Uterus (tissue), 4 donors: ENCODE measurements around the gene EMX2. TPM values are rescaled to one million over a fixed set of nuclear protein-coding genes. Genes with fewer than 3 reads are reported as not detected.

ENCODE experiments used
- DNase-seq, 2 donors: peaks; one replicate each; pipeline ENCODE4 v3.0.0-alpha.2; 2019 to 2020
- H3K27ac ChIP-seq, 2 donors: fragments of 200-600 bp; sonication (generic); 1 replicate in 1 of 2; 2 replicates in 1 of 2; pipeline ENCODE4 v1.5.1; 2016 to 2018
- H3K27me3 ChIP-seq, 2 donors: fragments of 200-600 bp; sonication (generic); one replicate each; pipeline ENCODE4 v1.5.1; 2018 to 2019; ENCODE audit warnings: control low read depth in 1 of 2
- H3K36me3 ChIP-seq, 2 donors: fragments of 200-600 bp; sonication (generic); one replicate each; pipeline ENCODE4 v1.5.1; 2019; ENCODE audit warnings: control low read depth in 1 of 2
- H3K4me1 ChIP-seq, 2 donors: fragments of 200-600 bp; sonication (generic); one replicate each; pipeline ENCODE4 v1.5.1; 2018 to 2019; ENCODE audit warnings: control low read depth in 1 of 2
- H3K4me3 ChIP-seq, 2 donors: fragments of 200-600 bp; sonication (generic); 1 replicate in 1 of 2; 2 replicates in 1 of 2; pipeline ENCODE4 v1.5.1; 2018 to 2019; ENCODE audit warnings: mild to moderate bottlenecking in 1 of 2
- H3K9me3 ChIP-seq, 2 donors: fragments of 200-600 bp; sonication (generic); one replicate each; pipeline ENCODE4 v1.5.1; 2019; ENCODE audit warnings: control low read depth in 1 of 2
- CTCF ChIP-seq, 4 experiments: fragments of 200-600 bp in 2 of 4; fragments of 450-650 bp in 2 of 4; sonication (generic) in 2 of 4; IDR thresholded peaks; one replicate each; pipeline ENCODE4 v1.5.1; 2016 to 2019; ENCODE audit warnings: antibody characterized with exemption in 4 of 4, mild to moderate bottlenecking in 2 of 4, moderate library complexity in 1 of 4
- POLR2A ChIP-seq, 2 donors: fragments of 450-650 bp; IDR thresholded peaks; one replicate each; pipeline ENCODE4 v1.6.1; 2016; ENCODE audit warnings: antibody characterized with exemption in 2 of 2, mild to moderate bottlenecking in 1 of 2, moderate library complexity in 1 of 2
- intact Hi-C: fragments of 100-400 bp; cut with DNase I; formaldehyde crosslinking; loops from one replicate; pipeline ENCODE4 v1.15.1; 2023; ENCODE audit warnings: low total_unique reads
- total RNA-seq, 4 donors: library from RNA; depleted of rRNA in 3 of 4; stranded (reverse); fragments of >200 nt in 3 of 4; gene quantifications; one replicate each; pipeline versions ENCODE4 v1.1.0 to v1.2.4, GENCODE V29; 2014 to 2023
- donor health status: DM: yes; HTN: yes; CAD: no.

Gene EMX2
- total RNA-seq, 4 donors from 2014 or later, result 6.7 to 154 (median 17.1) TPM

DNA sequence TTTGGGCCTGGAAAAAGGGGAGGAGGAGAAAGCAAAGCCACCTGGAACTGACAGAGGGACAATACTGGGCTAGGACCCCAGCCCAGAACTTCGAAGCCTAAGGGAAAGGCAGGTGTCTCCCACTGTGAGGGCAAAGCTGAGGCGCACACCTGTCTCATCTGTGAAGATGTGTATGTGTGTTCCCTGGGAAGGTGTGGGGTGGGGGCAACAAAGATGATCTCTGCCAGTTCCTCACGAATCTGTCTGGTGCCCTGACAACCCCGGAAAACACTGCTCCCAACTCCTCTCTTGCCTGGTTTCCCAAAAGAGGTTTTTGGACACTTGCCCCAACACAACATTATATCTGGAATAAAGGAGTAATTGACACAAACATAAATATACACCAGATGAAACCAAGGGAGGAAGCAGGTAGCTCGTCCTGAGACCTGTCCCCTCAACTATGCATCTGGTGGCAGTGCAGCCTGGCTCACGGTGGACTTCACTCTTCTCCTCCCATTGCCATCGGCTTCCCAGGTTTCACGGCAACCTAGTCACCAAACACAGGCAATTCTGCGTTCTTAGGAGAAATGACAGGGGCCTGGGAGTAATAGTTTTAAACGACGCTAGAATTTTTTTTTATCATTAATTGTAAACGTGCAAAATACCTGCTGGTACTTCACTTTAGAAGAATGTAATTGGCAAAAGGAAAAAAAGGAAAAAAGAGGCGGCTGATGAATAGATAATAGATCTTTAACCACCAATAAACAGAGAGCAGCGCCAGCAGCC is 1.7 kb upstream of the EMX2 start:
- peak in 1 of 2 donors; percentile 44 for DNase-seq
- Histone ChIP-seq H3K4me1 (peaks cover 0 to 3% of the 10 kb centered on the region in 2 donors), H3K27ac (peak overlapping the region; percentile 98), H3K36me3 (no peaks in the 10 kb centered on the region), H3K9me3 (no peaks in the 10 kb centered on the region), H3K27me3 (no peaks in the 10 kb centered on the region), H3K4me3 (peak overlapping the region; percentile 60 to 77)
- TF ChIP-seq CTCF (IDR thresholded peaks at IDR 0.05) (no peak), POLR2A (IDR thresholded peaks at IDR 0.05) (no peak)
- intact Hi-C loops, result loop anchor here (10.0 kb wide), 2 partner anchors 96 to 704 kb away; no protein-coding TSS in a partner anchor

GRCh38 chr10:117541405-117541908 is 1.1 kb upstream of the EMX2 start:
- Histone ChIP-seq H3K27me3 (no peaks in the 10 kb centered on the region), H3K27ac (peak overlapping the region; percentile 98), H3K9me3 (no peaks in the 10 kb centered on the region), H3K36me3 (no peaks in the 10 kb centered on the region), H3K4me3 (peak overlapping the region; percentile 60 to 77), H3K4me1 (peaks cover 0 to 3% of the 10 kb centered on the region in 2 donors)
- peak; percentile 92 to 96 for DNase-seq
- intact Hi-C loops, result loop anchor here (10.0 kb wide), 2 partner anchors 97 to 703 kb away; no protein-coding TSS in a partner anchor
- peak; percentile 59 to 68 for TF ChIP-seq POLR2A (IDR thresholded peaks at IDR 0.05)
- no peak for TF ChIP-seq CTCF (IDR thresholded peaks at IDR 0.05)

DNA sequence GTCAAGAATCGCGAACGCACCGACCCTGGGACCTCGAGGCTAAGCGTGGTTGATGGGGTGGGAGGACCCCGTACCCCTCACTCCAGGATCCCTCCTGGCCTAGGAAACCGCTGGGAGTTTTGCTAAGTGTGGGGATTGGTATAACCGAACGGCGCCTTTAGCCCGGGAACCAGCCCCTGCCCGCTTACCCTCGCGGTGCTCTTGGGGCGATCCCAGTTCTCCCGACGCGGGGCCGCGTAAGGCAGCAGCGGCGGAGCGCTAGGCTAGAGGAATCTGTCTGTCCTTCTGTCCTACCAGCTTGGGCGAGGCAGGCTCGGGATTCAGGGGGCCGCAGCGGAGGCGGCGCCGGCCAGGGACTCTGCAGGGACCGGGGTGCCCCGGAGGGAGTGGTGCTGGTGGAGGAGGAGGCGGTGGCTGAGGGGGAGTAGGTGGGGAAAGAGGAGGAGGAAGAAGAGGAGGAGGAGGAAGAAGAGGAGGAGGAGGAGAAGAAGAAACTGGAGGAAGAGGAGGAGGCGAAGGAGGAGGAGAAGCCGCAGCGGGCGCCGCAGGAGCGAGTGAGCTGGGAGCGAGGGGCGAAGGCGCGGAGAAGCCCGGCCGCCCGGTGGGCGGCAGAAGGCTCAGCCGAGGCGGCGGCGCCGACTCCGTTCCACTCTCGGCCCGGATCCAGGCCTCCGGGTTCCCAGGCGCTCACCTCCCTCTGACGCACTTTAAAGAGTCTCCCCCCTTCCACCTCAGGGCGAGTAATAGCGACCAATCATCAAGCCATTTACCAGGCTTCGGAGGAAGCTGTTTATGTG is 439 bp upstream of the EMX2 start:
- no peaks in the 10 kb centered on the region for H3K27me3 ChIP-seq
- peak overlapping the region; percentile 98 for H3K27ac ChIP-seq
- H3K4me3 ChIP-seq, result peak overlapping the region; percentile 60 to 77
- peak in 1 of 4 experiments; percentile 33 for TF ChIP-seq CTCF (IDR thresholded peaks at IDR 0.05)
- TF ChIP-seq POLR2A (IDR thresholded peaks at IDR 0.05), result peak; percentile 92 to 95
- no peaks in the 10 kb centered on the region for H3K36me3 ChIP-seq
- intact Hi-C loops, result loop anchor here (10.0 kb wide), 2 partner anchors 97 to 703 kb away; no protein-coding TSS in a partner anchor
- no peaks in the 10 kb centered on the region for H3K9me3 ChIP-seq
- peak; percentile 94 to 96 for DNase-seq
- peaks cover 0 to 3% of the 10 kb centered on the region in 2 donors for H3K4me1 ChIP-seq

DNA sequence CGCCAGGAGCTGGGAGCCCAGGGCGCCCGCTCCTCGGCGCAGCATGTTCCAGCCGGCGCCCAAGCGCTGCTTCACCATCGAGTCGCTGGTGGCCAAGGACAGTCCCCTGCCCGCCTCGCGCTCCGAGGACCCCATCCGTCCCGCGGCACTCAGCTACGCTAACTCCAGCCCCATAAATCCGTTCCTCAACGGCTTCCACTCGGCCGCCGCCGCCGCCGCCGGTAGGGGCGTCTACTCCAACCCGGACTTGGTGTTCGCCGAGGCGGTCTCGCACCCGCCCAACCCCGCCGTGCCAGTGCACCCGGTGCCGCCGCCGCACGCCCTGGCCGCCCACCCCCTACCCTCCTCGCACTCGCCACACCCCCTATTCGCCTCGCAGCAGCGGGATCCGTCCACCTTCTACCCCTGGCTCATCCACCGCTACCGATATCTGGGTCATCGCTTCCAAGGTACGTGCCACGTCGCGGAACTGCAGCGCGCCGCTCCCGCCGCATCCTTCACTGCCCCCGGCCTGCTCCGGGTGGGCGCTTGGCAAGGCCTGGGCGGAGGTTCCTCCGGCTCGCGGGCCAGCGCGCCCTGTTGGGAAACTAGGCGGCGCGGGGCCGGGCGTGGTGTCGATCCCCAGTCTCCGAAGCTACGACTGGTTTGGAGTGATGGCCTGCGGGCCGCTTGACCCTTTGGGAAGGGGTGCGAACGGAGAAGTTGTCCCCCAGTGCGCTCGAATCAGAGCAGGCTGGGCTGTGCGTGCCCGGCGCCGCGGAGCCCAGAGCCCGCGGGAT is 868 bp downstream of the EMX2 start:
- no peaks in the 10 kb centered on the region for H3K36me3 ChIP-seq
- H3K4me1 ChIP-seq, result peaks cover 0 to 3% of the 10 kb centered on the region in 2 donors
- no peaks in the 10 kb centered on the region for H3K27me3 ChIP-seq
- DNase-seq, result peak in 1 of 2 donors; percentile 39
- TF ChIP-seq CTCF (IDR thresholded peaks at IDR 0.05) (no peak), POLR2A (IDR thresholded peaks at IDR 0.05) (no peak)
- intact Hi-C loops, result loop anchor here (2.0 to 10.0 kb wide), 3 partner anchors 99 to 701 kb away; no protein-coding TSS in a partner anchor
- peak overlapping the region; percentile 98 for H3K27ac ChIP-seq
- H3K9me3 ChIP-seq, result no peaks in the 10 kb centered on the region
- peak overlapping the region; percentile 60 to 77 for H3K4me3 ChIP-seq
